ENCODE data around the gene IGSF9B.

Gene IGSF9B

GRCh38 chr11:133867456-133867855, 89.3 kb downstream of the IGSF9B start:
- no peak for TF ChIP-seq TAF1 (IDR thresholded peaks at IDR 0.05; ENCODE audit: low read depth)
- no peak for TF ChIP-seq USF1 (IDR thresholded peaks at IDR 0.05)
- no peak for TF ChIP-seq CREB1 (IDR thresholded peaks at IDR 0.05; ENCODE audit: low read depth)
- TF ChIP-seq REST (IDR thresholded peaks at IDR 0.05; ENCODE audit: low read depth), result no peak
- TF ChIP-seq NFIC (IDR thresholded peaks at IDR 0.05), result no peak
- no peak for TF ChIP-seq TEAD4 (IDR thresholded peaks at IDR 0.05)
- TF ChIP-seq EGR1 (IDR thresholded peaks at IDR 0.05), result no peak
- no peak for TF ChIP-seq ZBTB7A (IDR thresholded peaks at IDR 0.05; ENCODE audit: low read depth)
- TF ChIP-seq RAD21 (IDR thresholded peaks at IDR 0.05; ENCODE audit: low read depth), result no peak
- TF ChIP-seq YY1 (IDR thresholded peaks at IDR 0.05; ENCODE audit: low read depth), result no peak
- TF ChIP-seq TCF12 (IDR thresholded peaks at IDR 0.05; ENCODE audit: low read depth), result no peak
- no peak for TF ChIP-seq CEBPB (IDR thresholded peaks at IDR 0.05)
- no peak for TF ChIP-seq MAX (IDR thresholded peaks at IDR 0.05)
- TF ChIP-seq EP300 (IDR thresholded peaks at IDR 0.05; ENCODE audit: borderline replicate concordance), result no peak
- TF ChIP-seq FOXM1 (IDR thresholded peaks at IDR 0.05; ENCODE audit: borderline replicate concordance, low read depth), result no peak

GRCh38 chr11:133865466-133865865, 91.3 kb downstream of the IGSF9B start:
- TF ChIP-seq TEAD4 (IDR thresholded peaks at IDR 0.05), result no peak
- no peak for TF ChIP-seq TCF12 (IDR thresholded peaks at IDR 0.05; ENCODE audit: low read depth)
- TF ChIP-seq MAX (IDR thresholded peaks at IDR 0.05), result no peak
- no peak for TF ChIP-seq USF1 (IDR thresholded peaks at IDR 0.05)
- no peak for TF ChIP-seq REST (IDR thresholded peaks at IDR 0.05; ENCODE audit: low read depth)
- no peak for TF ChIP-seq NFIC (IDR thresholded peaks at IDR 0.05)
- no peak for TF ChIP-seq CEBPB (IDR thresholded peaks at IDR 0.05)
- no peak for TF ChIP-seq TAF1 (IDR thresholded peaks at IDR 0.05; ENCODE audit: low read depth)
- TF ChIP-seq EP300 (IDR thresholded peaks at IDR 0.05; ENCODE audit: borderline replicate concordance), result no peak
- no peak for TF ChIP-seq EGR1 (IDR thresholded peaks at IDR 0.05)
- no peak for TF ChIP-seq RAD21 (IDR thresholded peaks at IDR 0.05; ENCODE audit: low read depth)
- no peak for TF ChIP-seq ZBTB7A (IDR thresholded peaks at IDR 0.05; ENCODE audit: low read depth)
- TF ChIP-seq FOXM1 (IDR thresholded peaks at IDR 0.05; ENCODE audit: borderline replicate concordance, low read depth), result no peak
- no peak for TF ChIP-seq CREB1 (IDR thresholded peaks at IDR 0.05; ENCODE audit: low read depth)
- no peak for TF ChIP-seq YY1 (IDR thresholded peaks at IDR 0.05; ENCODE audit: low read depth)

GRCh38 chr11:133864756-133865155, 92.0 kb downstream of the IGSF9B start:
- no peak for TF ChIP-seq CEBPB (IDR thresholded peaks at IDR 0.05)
- TF ChIP-seq EGR1 (IDR thresholded peaks at IDR 0.05), result no peak
- no peak for TF ChIP-seq TAF1 (IDR thresholded peaks at IDR 0.05; ENCODE audit: low read depth)

GRCh38 chr11:133860151-133860550, 96.6 kb downstream of the IGSF9B start:
- no peak for TF ChIP-seq TAF1 (IDR thresholded peaks at IDR 0.05; ENCODE audit: low read depth)
- TF ChIP-seq EP300 (IDR thresholded peaks at IDR 0.05; ENCODE audit: borderline replicate concordance), result no peak
- TF ChIP-seq ZBTB7A (IDR thresholded peaks at IDR 0.05; ENCODE audit: low read depth), result no peak

All from Ishikawa (cell line).